Left ventricle myocardium inferior (tissue), 1 donor: ENCODE measurements around the gene UNC45A. TPM values are rescaled to one million over a fixed set of nuclear protein-coding genes. Genes with fewer than 3 reads are reported as not detected.

Experiments
- DNase-seq: peaks from one replicate; pipeline ENCODE4 v3.0.0-alpha.2; 2020
- H3K27ac ChIP-seq: fragments of 200-600 bp; replicated peaks from 2 replicates; pipeline ENCODE4 v1.8.0; 2021
- H3K27me3 ChIP-seq: fragments of 200-600 bp; 2 replicates; pipeline ENCODE4 v1.8.0; 2021; ENCODE audit warnings: low read depth
- H3K36me3 ChIP-seq: fragments of 200-600 bp; 2 replicates; pipeline ENCODE4 v1.8.0; 2021
- H3K4me1 ChIP-seq: fragments of 200-600 bp; 2 replicates; pipeline ENCODE4 v1.8.0; 2021
- H3K4me3 ChIP-seq: fragments of 200-600 bp; 2 replicates; pipeline ENCODE4 v1.8.0; 2021; ENCODE audit warnings: mild to moderate bottlenecking, moderate library complexity
- H3K9me3 ChIP-seq: fragments of 200-600 bp; replicated peaks from 2 replicates; pipeline ENCODE4 v1.8.0; 2021
- CTCF ChIP-seq: fragments of 200-600 bp; IDR thresholded peaks from 2 replicates; pipeline ENCODE4 v1.8.0; 2021; ENCODE audit warnings: antibody characterized with exemption, mild to moderate bottlenecking, borderline replicate concordance
- intact Hi-C: fragments of 100-400 bp; cut with micrococcal nuclease; formaldehyde crosslinking; loops from one replicate; pipeline ENCODE4 v1.11.0; 2022
- total RNA-seq: library from RNA; stranded (reverse); fragmentation: NEBNext Ultra II Directional; extraction: Animal tissue kit (Norgen Biotek cat#: 25700); gene quantifications from one replicate; pipeline ENCODE4 v1.2.1, GENCODE V29; 2021
- donor health status: DM: no; HTN: yes; CAD: no; lungs with severe emphysema.

The UNC45A gene
- total RNA-seq, 1 donor from 2014 or later = 21.9 TPM

GRCh38 chr15:90987561-90988141, 52.6 kb downstream of the UNC45A start:
- DNase-seq = no peak
- no peaks in the 10 kb centered on the region for H3K9me3 ChIP-seq
- no peak overlapping the region for H3K4me3 ChIP-seq
- intact Hi-C loops = no loop called here
- H3K36me3 ChIP-seq = no peaks in the 10 kb centered on the region
- no peaks in the 10 kb centered on the region for H3K4me1 ChIP-seq
- TF ChIP-seq CTCF = no peak
- no peak overlapping the region for H3K27ac ChIP-seq
- no peaks in the 10 kb centered on the region for H3K27me3 ChIP-seq

DNA sequence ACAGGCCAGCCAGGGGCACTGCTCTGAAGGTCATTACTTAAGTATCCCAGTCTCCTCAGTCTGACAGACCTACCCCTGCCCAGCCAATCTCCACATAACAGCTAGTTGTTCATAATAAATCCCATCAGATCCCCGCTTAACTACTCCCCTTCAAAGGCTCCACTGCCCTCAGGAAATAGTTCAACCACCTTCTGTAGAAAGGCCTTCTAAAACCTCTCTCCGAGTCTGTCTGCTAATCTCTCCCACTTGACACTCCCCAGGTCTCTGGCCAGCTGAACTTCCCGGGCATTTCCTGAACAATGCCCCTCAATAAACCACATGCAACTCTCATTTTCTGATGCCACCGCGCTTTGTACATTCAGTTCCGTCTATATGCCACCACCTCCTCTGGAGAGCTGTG, 53.2 kb downstream of the UNC45A start:
- Histone ChIP-seq H3K27me3 (no peaks in the 10 kb centered on the region), H3K27ac (no peak overlapping the region), H3K36me3 (no peaks in the 10 kb centered on the region), H3K4me1 (peaks cover 2% of the 10 kb centered on the region), H3K4me3 (no peak overlapping the region), H3K9me3 (no peaks in the 10 kb centered on the region)
- intact Hi-C loops = no loop called here
- no peak for DNase-seq
- no peak for TF ChIP-seq CTCF

GRCh38 chr15:90989040-90989768, 54.1 kb downstream of the UNC45A start:
- TF ChIP-seq CTCF = no peak
- intact Hi-C loops = no loop called here
- Histone ChIP-seq H3K4me3 (no peak overlapping the region), H3K27ac (no peak overlapping the region), H3K27me3 (no peaks in the 10 kb centered on the region), H3K36me3 (no peaks in the 10 kb centered on the region), H3K9me3 (no peaks in the 10 kb centered on the region), H3K4me1 (peaks cover 11% of the 10 kb centered on the region)
- no peak for DNase-seq

DNA sequence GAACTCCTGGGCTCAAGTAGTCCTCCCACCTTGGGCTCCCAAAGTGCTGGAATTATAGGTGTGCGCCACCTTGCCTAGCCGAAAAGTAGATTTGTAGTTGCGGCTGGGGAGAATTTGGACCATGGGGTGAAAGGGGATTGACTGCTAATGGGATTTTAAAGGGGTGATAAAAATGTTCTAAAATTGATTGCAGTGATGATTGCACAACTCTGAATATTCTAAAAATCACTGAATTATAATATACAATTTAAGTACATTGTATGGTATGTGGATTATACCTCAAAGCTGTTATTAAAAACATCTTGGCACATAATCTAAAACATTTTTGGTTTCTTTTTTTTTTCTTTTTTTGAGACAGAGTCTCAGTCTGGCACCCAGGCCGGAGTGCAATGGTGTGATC, 55.4 kb downstream of the UNC45A start:
- no peak overlapping the region for H3K4me3 ChIP-seq
- no peak for TF ChIP-seq CTCF
- no peaks in the 10 kb centered on the region for H3K27me3 ChIP-seq
- intact Hi-C loops = no loop called here
- no peak for DNase-seq
- H3K36me3 ChIP-seq = no peaks in the 10 kb centered on the region
- no peaks in the 10 kb centered on the region for H3K9me3 ChIP-seq
- H3K27ac ChIP-seq = no peak overlapping the region
- peaks cover 21% of the 10 kb centered on the region for H3K4me1 ChIP-seq

GRCh38 chr15:90991587-90992285, 56.7 kb downstream of the UNC45A start:
- no peak overlapping the region for H3K27ac ChIP-seq
- DNase-seq = no peak
- no peaks in the 10 kb centered on the region for H3K27me3 ChIP-seq
- no peaks in the 10 kb centered on the region for H3K36me3 ChIP-seq
- H3K9me3 ChIP-seq = no peaks in the 10 kb centered on the region
- intact Hi-C loops = no loop called here
- no peak overlapping the region for H3K4me3 ChIP-seq
- H3K4me1 ChIP-seq = peaks cover 21% of the 10 kb centered on the region
- no peak for TF ChIP-seq CTCF
